ENCODE measurements around the gene PDF. TPM values are rescaled to one million over a fixed set of nuclear protein-coding genes. Genes with fewer than 3 reads are reported as not detected.

PDF gene
- total RNA-seq, 1 experiment from 2014 or later = 23.1 TPM

GRCh38 chr16:69365901-69366300 lies 35.5 kb upstream of the PDF start:
- BruUV-seq (replicated peaks) = no TSS peak
- H3K27ac ChIP-seq (ENCODE audit: low read length) = no peak overlapping the region
- in situ Hi-C loops (cut with HindIII; ENCODE audit: low pct_unique_long_range_greater_than_20kb, low sequenced_read_pairs) = no loop called here

GRCh38 chr16:69364088-69364487 lies 33.7 kb upstream of the PDF start:
- H3K27me3 ChIP-seq (ENCODE audit: control insufficient read depth, insufficient read depth, low read length) = no peaks in the 10 kb centered on the region
- ChIA-PET POLR2A (no interaction called here), CTCF (no interaction called here)
- H3K27ac ChIP-seq (ENCODE audit: low read length) = no peak overlapping the region
- in situ Hi-C loops (cut with HindIII; ENCODE audit: low pct_unique_long_range_greater_than_20kb, low sequenced_read_pairs) = no loop called here
- BruUV-seq (replicated peaks) = no TSS peak
- H3K36me3 ChIP-seq (ENCODE audit: control insufficient read depth, insufficient read depth, low read length) = no peaks in the 10 kb centered on the region; the same call in 1 of the 2 replicates
- H3K9me3 ChIP-seq (ENCODE audit: control insufficient read depth, insufficient read depth, low read depth, low read length) = no peaks in the 10 kb centered on the region
- H3K4me3 ChIP-seq (ENCODE audit: low read depth in 2 of 2, low read length in 2 of 2) = no peak overlapping the region
- no peaks in the 10 kb centered on the region for H3K4me1 ChIP-seq (ENCODE audit: control insufficient read depth, insufficient read depth, low read length)
- intact Hi-C loops (cut with micrococcal nuclease; ENCODE audit: unreplicated experiment) = no loop called here
- DNase-seq (ENCODE audit: low read depth, low spot score) (no peak), ATAC-seq (no peak)
- TF ChIP-seq REST (IDR thresholded peaks at IDR 0.05; ENCODE audit: insufficient read depth in 1 of 2, low read depth in 2 of 2, low read length in 1 of 2) (no peak), TCF7L2 (IDR thresholded peaks at IDR 0.05; ENCODE audit: low read depth, low read length) (no peak), SIN3A (IDR thresholded peaks at IDR 0.05; ENCODE audit: borderline replicate concordance, insufficient read depth, low read depth, low read length) (no peak), POLR2AphosphoS5 (IDR thresholded peaks at IDR 0.05; ENCODE audit: low read depth, low read length) (no peak)
- TF ChIP-seq, protein P1, sequence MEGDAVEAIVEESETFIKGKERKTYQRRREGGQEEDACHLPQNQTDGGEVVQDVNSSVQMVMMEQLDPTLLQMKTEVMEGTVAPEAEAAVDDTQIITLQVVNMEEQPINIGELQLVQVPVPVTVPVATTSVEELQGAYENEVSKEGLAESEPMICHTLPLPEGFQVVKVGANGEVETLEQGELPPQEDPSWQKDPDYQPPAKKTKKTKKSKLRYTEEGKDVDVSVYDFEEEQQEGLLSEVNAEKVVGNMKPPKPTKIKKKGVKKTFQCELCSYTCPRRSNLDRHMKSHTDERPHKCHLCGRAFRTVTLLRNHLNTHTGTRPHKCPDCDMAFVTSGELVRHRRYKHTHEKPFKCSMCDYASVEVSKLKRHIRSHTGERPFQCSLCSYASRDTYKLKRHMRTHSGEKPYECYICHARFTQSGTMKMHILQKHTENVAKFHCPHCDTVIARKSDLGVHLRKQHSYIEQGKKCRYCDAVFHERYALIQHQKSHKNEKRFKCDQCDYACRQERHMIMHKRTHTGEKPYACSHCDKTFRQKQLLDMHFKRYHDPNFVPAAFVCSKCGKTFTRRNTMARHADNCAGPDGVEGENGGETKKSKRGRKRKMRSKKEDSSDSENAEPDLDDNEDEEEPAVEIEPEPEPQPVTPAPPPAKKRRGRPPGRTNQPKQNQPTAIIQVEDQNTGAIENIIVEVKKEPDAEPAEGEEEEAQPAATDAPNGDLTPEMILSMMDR (IDR thresholded peaks at IDR 0.05) = no peak

More at GRCh38 chr16:69365901-69366300, 35.5 kb upstream of the PDF start:
- ChIA-PET POLR2A (no interaction called here), CTCF (no interaction called here)
- Histone ChIP-seq H3K36me3 (ENCODE audit: control insufficient read depth, insufficient read depth, low read length) (peaks cover 7% of the 10 kb centered on the region), H3K9me3 (ENCODE audit: control insufficient read depth, insufficient read depth, low read depth, low read length) (no peaks in the 10 kb centered on the region), H3K4me3 (ENCODE audit: low read depth in 2 of 2, low read length in 2 of 2) (no peak overlapping the region), H3K4me1 (ENCODE audit: control insufficient read depth, insufficient read depth, low read length) (no peaks in the 10 kb centered on the region), H3K27me3 (ENCODE audit: control insufficient read depth, insufficient read depth, low read length) (no peaks in the 10 kb centered on the region)
- ATAC-seq (no peak), DNase-seq (ENCODE audit: low read depth, low spot score) (no peak)
- intact Hi-C loops (cut with micrococcal nuclease; ENCODE audit: unreplicated experiment) = no loop called here
- TF ChIP-seq POLR2AphosphoS5 (IDR thresholded peaks at IDR 0.05; ENCODE audit: low read depth, low read length) (no peak), TCF7L2 (IDR thresholded peaks at IDR 0.05; ENCODE audit: low read depth, low read length) (no peak), SIN3A (IDR thresholded peaks at IDR 0.05; ENCODE audit: borderline replicate concordance, insufficient read depth, low read depth, low read length) (no peak), REST (IDR thresholded peaks at IDR 0.05; ENCODE audit: insufficient read depth in 1 of 2, low read depth in 2 of 2, low read length in 1 of 2) (no peak)
- TF ChIP-seq, protein P1 (IDR thresholded peaks at IDR 0.05) = no peak

Measured in Panc1 (cell line).